A549 (cell line): ENCODE results near the gene PCDHGB5.
"Not testable (repeated sequence)": the region's sequence is repeated elsewhere in the genome, so short reads cannot be mapped to it uniquely, and the experiment has no call there.

ENCODE experiments used
- CBX8 ChIP-seq: fragments of 200-600 bp; sonication (generic); IDR thresholded peaks from 2 replicates; pipeline ENCODE4 v1.6.1; 2016
- CEBPB ChIP-seq, 2 experiments: fragments of >200 bp in 1 of 2; sonication (Bioruptor Twin) in 1 of 2; formaldehyde crosslinking in 1 of 2; IDR thresholded peaks; 2 replicates each; pipeline ENCODE4 v1.6.1; 2012 to 2016
- CHD2 ChIP-seq: fragments of 150-350 bp; IDR thresholded peaks from 2 replicates; pipeline ENCODE4 v1.6.1; 2014; ENCODE audit warnings: low read length; ENCODE audit not compliant: partially characterized antibody
- JUN ChIP-seq, 2 experiments: fragments of >200 bp; sonication (Bioruptor Twin); formaldehyde crosslinking; IDR thresholded peaks; 2 replicates in 1 of 2; 3 replicates in 1 of 2; pipeline ENCODE4 v1.6.1; 2016 to 2017
- KDM1A ChIP-seq: fragments of 200-600 bp; sonication (generic); IDR thresholded peaks from 2 replicates; pipeline ENCODE4 v1.6.1; 2016; ENCODE audit warnings: low read depth, mild to moderate bottlenecking
- MAFK ChIP-seq: fragments of 450-650 bp; IDR thresholded peaks from 2 replicates; pipeline ENCODE4 v1.6.1; 2014; ENCODE audit not compliant: partially characterized antibody
- MYC ChIP-seq: IDR thresholded peaks from 2 replicates; pipeline ENCODE4 v1.6.1; 2012; ENCODE audit warnings: mild to moderate bottlenecking, inconsistent platforms, low read length, improper control_type of control experiment, borderline replicate concordance
- POLR2A ChIP-seq: IDR thresholded peaks from 2 replicates; pipeline ENCODE4 v1.6.1; 2012; ENCODE audit warnings: mild to moderate bottlenecking, low read length
- POLR2AphosphoS2 ChIP-seq: conservative IDR thresholded peaks from 2 replicates; pipeline ENCODE4 v1.6.1; 2012; ENCODE audit warnings: low read length, improper control_type of control experiment, inconsistent platforms
- TF ChIP-seq, protein P1 (sequence below): fragments of >200 bp; sonication (Bioruptor Twin); formaldehyde crosslinking; IDR thresholded peaks from 3 replicates; pipeline ENCODE4 v1.5.1; 2016
- TF ChIP-seq, protein P2 (sequence below): IDR thresholded peaks from 2 replicates; pipeline ENCODE4 v1.6.1; 2012

- not testable (repeated sequence) for TF ChIP-seq POLR2A; POLR2AphosphoS2; CEBPB (IDR thresholded peaks at IDR 0.05); CBX8; CHD2; JUN (IDR thresholded peaks at IDR 0.05); MAFK; KDM1A; MYC
- TF ChIP-seq, protein P1, sequence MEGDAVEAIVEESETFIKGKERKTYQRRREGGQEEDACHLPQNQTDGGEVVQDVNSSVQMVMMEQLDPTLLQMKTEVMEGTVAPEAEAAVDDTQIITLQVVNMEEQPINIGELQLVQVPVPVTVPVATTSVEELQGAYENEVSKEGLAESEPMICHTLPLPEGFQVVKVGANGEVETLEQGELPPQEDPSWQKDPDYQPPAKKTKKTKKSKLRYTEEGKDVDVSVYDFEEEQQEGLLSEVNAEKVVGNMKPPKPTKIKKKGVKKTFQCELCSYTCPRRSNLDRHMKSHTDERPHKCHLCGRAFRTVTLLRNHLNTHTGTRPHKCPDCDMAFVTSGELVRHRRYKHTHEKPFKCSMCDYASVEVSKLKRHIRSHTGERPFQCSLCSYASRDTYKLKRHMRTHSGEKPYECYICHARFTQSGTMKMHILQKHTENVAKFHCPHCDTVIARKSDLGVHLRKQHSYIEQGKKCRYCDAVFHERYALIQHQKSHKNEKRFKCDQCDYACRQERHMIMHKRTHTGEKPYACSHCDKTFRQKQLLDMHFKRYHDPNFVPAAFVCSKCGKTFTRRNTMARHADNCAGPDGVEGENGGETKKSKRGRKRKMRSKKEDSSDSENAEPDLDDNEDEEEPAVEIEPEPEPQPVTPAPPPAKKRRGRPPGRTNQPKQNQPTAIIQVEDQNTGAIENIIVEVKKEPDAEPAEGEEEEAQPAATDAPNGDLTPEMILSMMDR = not testable (repeated sequence)
- TF ChIP-seq, protein P2, sequence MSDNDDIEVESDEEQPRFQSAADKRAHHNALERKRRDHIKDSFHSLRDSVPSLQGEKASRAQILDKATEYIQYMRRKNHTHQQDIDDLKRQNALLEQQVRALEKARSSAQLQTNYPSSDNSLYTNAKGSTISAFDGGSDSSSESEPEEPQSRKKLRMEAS = not testable (repeated sequence)
Measured at GRCh38 chr5:141414548-141415274, 17.0 kb downstream of the PCDHGB5 start.
